Measurements from ENCODE around the gene CLDN9. TPM values are rescaled to one million over a fixed set of nuclear protein-coding genes. Genes with fewer than 3 reads are reported as not detected.

The CLDN9 gene
- total RNA-seq, 1 experiment from 2014 or later: not detected

DNA sequence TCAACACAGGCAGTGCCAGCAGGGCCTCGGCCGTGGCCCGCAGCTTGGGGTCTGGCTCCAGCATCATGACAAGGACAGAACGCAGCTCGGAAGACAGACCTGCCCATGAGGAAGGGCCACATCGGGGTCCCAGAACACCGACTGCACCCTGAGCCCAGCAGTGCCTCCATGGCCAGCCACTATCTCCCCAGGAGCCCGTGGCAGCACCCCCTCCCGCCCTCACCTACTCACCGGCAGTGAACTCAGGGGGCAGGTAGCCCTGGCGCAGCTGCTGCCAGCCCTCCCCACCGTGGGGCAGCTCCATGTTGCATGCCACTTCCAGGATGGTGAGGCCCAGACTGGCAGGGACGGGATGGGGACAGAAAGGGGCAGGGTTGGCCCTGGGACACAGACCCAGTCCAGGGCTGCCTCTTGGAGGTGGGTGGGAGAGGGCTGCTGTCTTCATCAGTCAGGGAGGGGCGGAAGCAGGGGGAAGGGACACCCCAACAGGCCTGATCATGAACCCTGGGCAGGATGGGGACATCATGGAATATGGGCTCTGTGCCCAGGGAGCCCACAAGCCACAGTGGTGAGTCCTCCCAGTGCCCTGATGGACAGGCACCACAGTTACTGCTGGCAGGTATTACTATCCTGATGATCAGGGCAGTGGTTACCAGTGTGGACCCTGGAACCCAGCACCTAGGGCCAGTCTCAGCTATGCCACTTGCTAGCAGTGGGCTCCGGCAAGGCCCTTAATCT, 38.2 kb upstream of the CLDN9 start:
- DNase-seq (ENCODE audit: low read depth): no peak

DNA sequence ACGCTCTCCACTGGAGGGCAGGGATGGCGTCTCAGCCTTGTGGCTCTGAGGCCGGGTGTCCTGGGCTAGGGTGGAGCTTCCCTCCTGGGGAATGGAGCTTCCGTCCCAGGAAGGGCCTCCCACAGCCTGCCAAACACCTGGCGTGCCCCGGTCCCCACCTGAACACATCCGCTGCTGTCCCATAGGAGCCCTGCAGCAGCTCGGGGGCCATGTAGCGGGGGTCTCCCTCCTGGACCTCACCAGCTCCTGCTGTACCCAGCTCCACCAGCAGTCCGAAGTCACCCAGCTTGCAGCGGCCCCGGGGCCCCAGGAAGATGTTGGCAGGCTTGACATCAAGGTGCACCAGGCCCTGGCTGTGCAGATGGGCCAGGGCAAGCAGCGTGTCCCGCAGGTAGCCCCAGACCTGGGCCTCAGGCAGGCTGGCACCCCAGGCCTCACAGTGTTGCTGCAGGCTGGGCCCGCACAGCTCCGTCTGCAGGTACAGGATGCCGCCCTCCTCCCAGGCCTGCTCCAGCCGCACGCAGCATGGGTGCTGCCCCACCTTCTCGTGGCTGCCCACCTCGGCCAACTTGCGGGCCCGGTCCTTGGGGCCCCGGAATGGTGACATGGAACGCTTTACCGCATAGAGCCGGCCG, 37.4 kb upstream of the CLDN9 start:
- DNase-seq (ENCODE audit: low read depth): no peak

DNA sequence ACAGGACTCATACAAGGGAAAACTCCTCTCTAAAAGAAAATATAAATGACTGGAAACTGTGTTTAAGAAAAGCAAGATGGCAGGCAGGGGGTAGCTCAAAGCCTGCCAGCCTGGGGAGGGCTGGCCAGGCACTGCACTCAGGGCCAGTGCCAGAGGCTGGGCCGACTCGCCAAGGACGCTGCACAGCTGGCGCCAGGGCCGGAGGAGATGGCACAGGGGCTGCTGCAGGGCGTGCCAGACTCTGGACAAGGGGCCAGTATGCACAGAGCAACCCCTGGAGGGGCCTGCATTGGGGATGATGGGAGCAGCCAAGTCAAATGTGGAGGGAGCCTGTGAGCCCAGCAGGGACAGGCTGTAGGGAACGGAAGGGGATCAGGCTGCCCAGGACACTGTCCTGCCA, 36.5 kb upstream of the CLDN9 start:
- no peak for DNase-seq (ENCODE audit: low read depth)

DNA sequence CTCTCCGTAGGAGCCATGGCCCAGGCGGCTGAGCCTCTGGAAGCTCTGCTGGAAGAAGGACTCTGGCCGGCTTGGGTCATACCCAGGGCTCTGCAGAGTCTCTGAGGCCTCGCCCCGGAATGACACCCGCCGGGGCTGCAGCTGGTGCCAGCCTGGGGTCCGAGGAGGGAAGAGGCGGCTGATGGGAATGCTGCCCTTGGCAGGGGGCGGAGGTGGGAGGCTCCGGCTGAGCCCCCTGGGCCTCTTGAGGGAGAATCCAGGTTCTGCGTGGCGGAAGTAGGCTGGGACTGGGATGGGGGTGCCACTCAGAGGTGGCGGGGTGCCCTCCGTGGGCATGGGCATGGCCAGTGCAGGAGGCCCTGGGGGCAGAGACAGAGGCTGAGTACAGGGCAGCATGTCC, 36.0 kb upstream of the CLDN9 start:
- no peak for DNase-seq (ENCODE audit: low read depth)

DNA sequence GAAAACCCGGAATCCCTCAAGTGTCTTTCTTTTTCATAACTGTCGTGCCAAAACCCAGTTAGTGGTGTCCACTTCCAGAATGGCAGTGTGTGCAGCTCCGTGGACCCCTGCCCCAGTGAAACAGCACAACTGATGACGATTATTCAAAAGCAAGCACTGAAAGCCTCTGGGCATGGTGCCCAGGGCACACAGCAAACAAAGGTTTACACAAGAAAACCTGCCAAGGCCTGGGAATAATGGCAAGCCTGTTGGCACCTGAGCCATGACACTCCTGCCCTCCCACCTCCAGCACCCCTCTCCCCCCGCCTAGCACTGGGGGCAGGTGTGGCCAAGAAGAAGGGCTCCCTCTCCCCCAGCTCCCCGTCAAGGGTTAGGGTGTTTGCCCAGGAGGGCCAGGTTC, 35.3 kb upstream of the CLDN9 start:
- no peak for DNase-seq (ENCODE audit: low read depth)

DNA sequence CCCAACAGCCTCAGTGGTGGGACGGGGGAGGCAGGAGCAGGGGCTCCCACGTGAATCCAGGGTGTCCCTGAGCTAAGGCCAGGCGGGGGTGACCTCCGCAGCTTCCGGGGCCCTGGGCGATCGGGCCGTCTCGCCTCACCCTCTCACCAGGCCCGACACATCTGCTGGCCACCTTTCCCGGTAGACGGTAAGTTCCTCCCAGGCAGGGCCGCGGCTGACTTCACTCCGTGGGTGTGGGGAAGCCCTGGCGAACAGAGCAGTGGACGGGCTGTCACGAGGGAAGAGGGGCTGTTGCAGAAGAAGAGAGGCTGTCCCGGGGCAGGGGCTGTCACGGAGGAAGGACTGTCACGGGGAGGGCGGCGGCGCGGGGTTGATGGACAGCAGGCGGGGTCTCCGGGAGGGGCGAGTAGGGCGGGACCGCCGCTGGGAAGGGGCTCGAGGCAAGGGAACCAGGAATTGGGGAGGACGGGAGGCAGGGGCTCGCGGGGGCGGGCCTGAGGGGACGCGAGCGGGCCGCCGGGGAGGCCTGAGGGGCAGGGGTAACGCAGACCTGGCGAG, 33.0 kb upstream of the CLDN9 start:
- DNase-seq (ENCODE audit: low read depth): no peak

DNA sequence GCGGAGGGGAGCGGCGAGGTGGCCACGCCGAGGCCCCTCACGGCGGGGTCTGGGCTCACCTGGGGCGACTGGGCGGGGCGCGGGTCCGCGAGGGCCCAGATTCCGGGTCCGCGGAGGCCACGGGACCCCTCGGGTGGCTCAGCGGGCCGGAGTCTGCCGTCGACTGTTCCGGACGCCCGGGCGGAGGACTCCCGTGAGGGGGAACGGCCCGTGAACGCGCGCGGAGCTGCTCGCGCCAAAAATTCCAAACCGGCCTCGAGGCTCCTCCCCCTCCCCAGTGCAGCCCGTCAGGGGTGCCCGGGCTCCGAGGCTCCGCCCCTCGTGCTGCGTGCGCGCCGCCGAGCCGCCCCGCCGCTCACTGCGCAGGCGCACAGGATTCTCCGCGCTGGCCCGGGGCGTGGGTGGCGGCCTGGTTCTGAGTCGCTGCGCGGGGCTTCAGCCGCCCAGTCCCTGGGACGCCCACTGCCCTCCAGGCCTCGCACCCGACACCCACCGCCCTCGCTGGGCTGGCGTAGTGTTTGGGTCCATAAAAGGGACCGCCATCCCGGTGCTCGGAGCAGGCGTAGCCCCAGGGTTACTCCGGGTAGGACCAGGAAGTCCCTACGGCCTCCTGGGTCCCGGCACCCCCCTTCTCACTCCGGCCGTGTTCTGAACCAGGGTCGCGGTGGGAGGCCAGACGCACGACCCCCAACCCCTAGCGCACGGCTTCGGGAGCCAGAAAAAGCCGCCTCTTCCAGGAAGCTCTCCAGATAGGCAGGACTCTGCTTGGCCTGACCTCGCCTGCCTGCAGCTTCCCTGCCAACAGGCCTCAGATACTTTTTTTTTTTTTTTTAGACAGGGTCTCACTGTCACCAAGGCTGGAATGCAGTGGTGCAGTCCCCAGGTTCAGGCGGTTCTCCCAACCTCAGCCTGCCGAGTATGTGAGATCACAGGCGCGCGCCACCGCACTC, 32.2 kb upstream of the CLDN9 start, which contains the start of gene PKMYT1:
Gene PKMYT1, minus strand, starts transcription at position 220 of the 950 bp plus-strand sequence. CDS start 789 bp downstream, outside the sequence.
- peak; percentile 91 for DNase-seq (ENCODE audit: low read depth)

DNA sequence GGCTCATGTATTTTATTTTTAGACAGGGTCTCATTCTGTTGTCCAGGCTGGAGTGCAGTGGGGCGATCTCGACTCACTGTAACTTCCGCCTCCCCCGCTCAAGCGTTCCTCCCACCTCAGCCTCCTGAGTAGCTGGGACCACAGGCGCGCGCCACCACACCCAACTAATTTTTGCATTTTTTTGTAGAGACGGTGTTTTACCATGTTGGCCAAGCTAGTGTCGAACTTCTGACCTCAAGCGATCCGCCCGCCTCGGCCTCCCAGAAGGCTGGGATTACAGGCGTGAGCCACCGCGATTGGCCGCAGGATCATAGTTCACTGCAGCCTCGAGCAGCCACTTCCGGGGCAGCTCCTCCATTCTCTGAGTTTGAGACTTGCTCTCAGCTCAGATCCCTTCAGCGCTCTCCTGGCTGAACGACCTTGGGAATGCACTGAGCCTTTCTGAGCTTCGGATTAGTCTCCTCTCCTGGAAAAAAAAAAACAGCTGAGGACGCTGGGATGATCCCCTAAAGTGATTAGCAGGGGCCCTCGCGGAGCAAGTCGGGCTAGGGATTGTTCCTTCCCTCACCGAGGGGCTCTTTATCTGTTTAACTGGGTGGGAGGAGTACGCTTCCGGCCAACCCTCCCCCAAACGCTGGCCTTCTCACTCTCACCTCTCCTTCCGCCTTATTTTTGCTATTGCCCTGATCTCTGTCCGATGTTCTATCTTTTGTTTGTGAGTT, 31.4 kb upstream of the CLDN9 start:
- no peak for DNase-seq (ENCODE audit: low read depth)

DNA sequence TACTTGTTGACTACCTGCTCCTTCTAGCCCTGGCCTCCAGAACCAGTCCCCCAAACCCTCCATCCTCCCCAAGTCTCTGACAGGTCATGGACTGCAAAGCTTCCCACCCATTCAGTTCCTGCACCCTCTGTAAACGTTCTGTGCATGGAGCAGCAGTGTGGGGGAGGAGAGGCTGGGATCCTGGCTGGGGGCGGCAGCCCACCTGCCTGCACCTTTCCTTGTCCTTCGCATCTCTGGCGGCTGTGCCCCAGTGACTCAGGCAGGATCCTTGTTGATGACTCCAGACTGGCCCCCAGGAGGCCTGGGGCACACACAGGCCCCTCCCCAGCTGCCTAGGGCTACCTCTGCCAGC, 30.8 kb upstream of the CLDN9 start:
- no peak for DNase-seq (ENCODE audit: low read depth)

DNA sequence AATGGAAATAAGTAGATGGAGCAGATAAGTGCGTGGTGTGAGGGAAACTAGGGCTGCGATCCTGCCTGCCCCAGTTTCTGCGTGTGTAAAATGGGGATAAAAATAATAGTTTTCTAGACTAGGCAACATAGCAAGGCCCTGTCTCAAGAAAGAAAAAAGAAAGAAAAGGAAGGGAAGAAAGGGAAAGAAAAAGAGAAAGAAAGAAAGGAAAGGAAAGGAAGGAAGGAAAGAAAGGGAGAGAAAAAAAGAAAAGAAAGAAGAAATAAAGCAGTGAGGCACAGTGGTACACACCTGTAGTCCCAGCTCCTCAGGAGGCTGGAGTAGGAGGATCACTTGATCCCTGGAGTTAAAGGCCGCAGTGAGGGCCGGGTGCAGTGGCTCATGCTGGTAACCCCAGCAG, 30.3 kb upstream of the CLDN9 start:
- DNase-seq (ENCODE audit: low read depth): no peak

DNA sequence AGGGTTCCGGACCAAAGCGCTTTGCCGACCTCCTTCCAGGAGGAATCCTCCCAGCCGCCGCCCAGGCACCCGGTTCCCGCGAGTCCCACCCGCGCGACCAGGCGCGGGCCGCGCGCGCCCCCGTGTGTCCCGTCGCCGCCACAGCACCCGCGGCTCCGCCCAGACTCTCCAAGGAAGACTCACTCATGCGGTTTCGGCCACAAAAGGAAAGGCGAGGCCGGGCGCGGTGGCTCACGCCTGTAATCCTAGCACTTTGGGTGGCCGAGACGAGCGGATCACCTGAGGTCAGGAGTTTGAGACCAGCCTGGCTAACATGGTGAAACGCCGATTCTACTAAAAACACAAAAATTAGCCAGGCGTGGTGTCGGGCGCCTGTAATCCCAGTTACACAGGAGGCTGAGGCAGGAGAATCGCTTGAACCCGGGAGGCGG, 29.0 kb upstream of the CLDN9 start:
- peak; percentile 88 for DNase-seq (ENCODE audit: low read depth)

DNA sequence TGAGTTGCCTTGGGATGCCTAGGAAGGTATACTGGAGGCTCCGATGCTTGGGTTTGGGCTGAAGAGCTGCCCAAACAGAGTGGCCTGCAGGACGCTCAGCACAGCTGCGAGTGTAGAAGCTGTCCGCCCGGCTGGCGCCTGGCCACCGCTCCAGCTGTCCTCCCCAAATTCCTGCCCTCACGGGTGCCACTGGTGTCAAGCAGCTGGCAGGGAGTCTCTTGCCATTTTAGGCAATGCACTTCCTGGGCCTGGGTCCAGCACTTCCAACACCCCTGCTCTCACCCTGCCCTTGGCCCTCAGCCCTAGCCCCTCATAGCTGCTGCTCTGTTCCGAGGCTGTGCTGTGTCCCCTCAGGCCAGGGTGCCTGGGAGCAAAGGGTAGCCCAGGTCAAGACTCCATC, 27.3 kb upstream of the CLDN9 start:
- no peak for DNase-seq (ENCODE audit: low read depth)

DNA sequence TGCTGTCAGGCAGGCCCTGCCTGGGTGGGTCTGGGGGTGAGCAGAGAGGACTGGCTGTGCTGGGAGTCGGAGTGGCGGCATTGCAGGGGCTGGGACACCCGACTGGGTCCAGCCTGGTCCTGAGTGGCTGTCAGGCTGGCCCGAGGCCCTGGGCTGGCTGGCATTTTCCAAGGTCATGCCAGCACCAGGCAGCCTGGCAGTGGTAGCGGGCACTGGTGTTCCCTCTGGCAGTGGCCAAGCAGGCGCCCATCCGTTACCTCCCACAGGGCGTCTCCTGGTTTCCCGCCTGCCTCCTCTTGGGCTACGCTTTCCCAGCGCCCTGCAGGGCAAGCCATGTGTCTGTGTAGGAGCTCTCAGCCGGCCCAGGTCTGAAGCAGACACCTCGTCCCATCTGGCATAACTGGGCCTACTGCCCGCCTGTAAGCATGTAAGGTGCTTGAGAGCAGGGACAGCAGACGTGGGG, 26.8 kb upstream of the CLDN9 start:
- no peak for DNase-seq (ENCODE audit: low read depth)

DNA sequence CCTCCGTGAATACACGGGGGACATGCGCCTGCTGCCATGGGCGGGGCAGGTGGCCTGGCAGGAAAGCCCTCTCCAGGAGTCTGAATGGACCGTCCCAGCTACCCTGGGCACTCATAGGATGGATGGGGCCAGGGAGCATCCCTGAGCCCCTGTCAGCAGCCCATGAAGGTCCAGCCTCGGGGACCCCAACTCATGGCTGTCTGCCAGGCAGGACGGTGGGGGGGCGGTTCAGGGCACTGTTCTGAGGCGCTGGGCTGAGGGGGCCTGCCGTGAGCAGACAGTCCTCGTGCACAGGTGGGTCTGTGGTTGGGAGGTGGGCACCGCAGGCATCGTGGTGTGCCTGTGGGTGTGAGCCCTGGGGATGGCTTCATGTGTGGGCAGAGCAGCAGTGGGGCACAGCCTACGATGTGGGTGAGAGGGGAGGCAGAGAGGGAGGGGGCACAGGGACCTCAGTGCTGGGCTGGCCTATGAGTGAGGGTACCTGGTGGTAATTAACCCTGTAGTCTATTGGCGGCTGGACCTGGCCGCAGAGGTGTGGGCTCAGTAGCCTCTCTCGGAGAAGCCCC, 26.0 kb upstream of the CLDN9 start:
- no peak for DNase-seq (ENCODE audit: low read depth)

DNA sequence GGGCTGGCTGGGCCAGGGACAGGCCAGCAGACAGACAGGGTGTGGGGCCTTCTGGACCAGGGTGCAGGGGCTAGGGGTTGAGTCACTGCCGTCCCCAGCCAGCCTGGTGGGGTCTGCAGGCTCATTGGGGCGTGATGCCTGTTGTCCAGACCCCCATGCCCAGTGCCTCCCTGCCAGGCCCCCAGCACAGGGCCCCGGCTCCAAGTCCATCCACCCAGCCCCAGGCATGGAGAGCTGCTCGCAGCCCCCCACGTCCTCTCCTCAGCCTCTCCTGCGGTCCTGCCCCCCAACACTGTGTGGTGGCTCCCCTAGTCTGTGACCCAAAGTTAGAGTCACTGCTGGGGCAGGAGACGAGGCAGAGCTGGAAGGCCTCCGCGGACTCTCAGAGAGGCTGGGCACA, 25.4 kb upstream of the CLDN9 start:
- DNase-seq (ENCODE audit: low read depth): no peak

DNA sequence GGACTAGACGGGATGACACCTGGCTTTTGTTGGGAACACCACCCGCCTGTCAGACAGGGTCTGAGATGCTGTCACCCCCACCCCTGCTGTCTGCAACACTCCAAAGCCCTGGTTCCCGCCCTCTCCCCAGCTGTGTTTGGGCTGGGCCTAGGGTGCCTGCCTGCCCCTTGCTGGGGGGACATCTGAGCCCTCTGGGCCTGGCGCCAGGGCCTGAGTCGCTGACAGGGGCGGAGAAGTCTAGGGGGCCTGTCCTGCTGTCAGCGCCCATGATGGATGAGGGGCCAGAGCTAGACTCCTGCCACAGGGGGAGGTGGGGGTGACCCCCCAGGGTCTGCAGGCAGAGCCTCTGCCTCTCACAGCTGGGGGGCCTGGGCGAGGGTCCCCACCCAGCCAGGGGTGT, 24.9 kb upstream of the CLDN9 start:
- DNase-seq (ENCODE audit: low read depth): no peak

DNA sequence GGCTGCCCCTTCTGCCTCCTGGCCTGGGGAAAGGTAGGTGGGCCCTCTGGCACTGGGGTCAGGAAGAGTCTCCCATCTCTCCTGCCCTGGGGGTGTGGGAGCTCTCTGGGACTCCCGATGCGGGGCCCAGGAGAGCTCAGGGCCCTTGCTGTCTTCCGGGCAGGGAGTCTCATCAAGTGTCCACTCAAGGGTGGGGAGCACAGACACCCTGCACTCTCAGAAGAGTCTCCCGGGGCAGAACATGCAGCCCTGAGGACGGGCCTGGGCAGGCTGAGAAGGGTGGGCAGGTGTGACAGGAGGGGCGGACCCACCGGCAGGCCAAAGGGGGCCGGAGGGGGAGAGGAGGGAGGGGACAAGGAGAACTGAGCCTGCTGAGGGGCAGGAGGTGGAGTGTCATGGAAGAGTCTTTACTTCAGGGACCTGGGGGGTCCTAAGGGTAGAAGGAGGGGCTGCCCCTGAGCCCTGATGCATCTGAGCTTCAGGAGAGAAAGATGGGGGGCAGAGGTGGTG, 24.1 kb upstream of the CLDN9 start:
- no peak for DNase-seq (ENCODE audit: low read depth)

DNA sequence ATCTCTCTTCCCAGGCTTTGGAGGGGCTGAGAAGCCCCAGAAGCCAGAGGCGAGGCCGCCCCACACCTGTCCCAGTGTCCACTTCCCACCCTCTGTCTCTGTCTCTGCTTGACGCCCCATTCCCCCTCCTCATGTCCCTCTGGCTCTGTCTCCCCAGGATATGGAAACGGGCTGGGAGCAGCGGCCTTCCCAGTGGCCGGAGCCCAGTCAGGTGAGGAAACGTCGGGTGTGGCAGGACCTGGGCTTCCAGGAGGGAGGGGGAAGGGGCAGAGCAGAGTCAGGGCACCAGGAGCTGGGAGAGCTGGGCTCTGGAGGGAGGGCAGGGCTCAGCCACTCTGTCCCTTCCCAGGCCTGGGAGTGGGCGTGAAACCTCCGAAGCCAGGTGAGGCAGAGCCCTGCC, 21.8 kb upstream of the CLDN9 start:
- no peak for DNase-seq (ENCODE audit: low read depth)

DNA sequence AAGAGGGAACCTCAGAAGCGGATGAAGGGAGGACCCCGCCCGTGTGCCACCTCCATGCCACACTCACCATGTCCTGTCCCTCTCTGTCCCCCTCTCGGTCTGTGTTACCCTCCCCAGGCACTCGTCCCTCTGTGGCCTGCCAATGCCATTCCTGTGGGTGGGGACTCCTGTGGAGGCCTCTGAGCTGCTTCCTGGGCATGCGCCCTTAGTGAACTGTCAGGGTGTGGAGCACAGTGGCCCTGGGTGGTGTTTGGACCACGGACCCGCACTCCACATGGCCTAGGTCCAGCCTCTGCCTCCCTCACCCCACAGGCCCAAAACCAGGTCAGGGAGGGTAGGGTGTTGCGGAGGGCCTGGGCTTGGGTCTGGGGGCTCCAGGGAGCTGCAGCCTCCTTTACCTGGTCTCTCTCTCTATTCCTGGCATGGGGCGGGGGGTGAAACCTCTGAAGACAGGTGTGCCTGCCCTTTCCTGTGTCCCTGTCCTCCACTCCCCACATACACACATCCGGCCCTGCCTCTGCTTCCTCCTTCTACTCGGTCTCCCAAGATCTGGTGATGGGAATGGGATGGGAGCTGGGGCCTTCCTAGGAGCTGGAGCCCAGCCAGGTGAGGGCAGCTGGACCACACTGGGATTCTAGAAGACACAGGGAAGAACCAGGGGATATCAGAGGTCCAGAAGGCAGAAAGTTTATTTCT, 21.0 kb upstream of the CLDN9 start:
- no peak for DNase-seq (ENCODE audit: low read depth)

DNA sequence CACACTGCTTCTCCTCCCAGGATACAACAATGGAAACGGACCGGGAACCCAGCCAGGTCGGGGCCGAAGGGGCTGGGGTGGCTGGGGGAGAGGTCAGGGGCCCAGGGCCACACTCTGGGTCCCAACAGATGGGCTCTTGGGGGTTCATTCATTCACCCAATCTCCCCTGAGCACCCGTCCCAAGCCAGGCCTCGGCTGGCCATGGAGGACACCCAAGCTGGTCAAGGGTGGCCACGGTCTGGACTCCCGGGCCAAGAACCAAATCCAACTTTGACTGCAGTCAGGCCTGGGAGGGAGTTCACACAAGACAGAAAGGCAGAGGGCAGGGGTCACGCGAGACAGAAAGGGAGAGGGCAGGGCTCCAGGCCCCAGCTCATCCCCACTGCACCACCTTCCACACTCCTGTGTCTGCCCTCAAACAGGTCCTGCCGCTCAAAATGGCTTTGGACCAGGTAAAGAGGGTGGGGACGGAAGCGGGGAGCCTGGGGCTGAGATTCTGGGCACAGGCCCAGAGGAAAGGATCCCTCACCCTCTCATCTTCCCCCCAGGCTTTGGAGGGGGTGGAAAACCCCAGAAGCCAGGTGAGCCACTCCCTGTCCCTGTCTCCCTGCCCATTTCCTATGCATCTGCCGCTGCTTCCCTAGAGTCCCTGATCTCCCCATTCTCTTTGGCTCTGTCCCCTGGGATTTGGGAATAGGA, 20.2 kb upstream of the CLDN9 start:
- DNase-seq (ENCODE audit: low read depth): no peak

Measured in Daoy (cell line).